GM20000 (cell line): Measurements from ENCODE around the gene KLHL29.

Source experiments
- DNase-seq: peaks from one replicate; pipeline ENCODE4 v3.0.0; 2012; ENCODE audit warnings: low spot score
- CTCF ChIP-seq: IDR thresholded peaks from 2 replicates; pipeline ENCODE4 v1.5.1; 2012; ENCODE audit warnings: mild to moderate bottlenecking, control low read depth; ENCODE audit errors: extremely low read depth, missing control alignments

The KLHL29 gene

GRCh38 chr2:23465936-23466335, 81.0 kb downstream of the KLHL29 start:
- no peak for DNase-seq

GRCh38 chr2:23467618-23468017, 82.6 kb downstream of the KLHL29 start:
- no peak for TF ChIP-seq CTCF
- DNase-seq: no peak

More at GRCh38 chr2:23465936-23466335, 81.0 kb downstream of the KLHL29 start:
- TF ChIP-seq CTCF: no peak

GRCh38 chr2:23468474-23469141, 83.6 kb downstream of the KLHL29 start:
- TF ChIP-seq CTCF: no peak
- DNase-seq: no peak

GRCh38 chr2:23469142-23469540, 84.2 kb downstream of the KLHL29 start:
- no peak for DNase-seq
- TF ChIP-seq CTCF: no peak

DNA sequence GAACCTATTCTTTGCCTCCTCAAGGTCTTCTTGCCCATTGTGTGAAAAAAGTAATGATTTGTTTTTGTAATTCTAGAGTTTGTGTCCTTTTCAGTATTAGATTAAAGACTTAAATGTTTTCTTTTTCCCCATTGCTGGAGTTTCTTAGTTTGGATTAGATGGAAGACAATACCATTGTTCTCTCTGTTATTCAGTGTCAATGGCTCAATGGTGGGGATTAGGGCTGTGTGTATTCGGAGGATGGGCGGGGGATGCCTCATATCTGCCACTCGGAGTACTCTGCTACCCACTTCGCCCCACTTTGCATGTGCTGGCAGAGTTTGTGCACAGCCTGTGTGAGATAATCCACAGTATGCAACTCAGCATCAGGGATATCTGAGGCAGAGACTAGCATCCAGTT, 90.1 kb downstream of the KLHL29 start:
- TF ChIP-seq CTCF: no peak
- no peak for DNase-seq

- DNase-seq: no peak
Observed at GRCh38 chr2:23475473-23475872, 90.5 kb downstream of the KLHL29 start.

DNA sequence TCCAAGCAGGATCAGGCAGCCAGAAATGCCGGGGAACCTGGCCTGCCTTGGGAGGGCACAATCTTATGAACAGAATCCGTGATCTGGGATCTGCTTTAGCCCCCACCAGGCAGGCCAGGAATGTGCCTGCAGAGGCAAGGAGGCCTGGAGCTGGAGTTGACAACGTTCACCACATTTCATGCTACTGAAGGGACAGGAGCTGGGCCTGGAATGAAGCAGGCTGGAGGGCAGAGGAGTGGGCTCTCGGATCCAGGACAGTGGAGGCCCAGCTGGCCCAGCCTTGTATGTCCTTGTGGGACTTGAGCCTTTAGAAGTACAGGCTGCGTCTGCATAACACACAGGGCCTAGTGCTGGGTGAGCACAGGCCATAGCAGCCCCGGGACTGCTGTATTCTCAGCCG, 91.8 kb downstream of the KLHL29 start:
- no peak for TF ChIP-seq CTCF
- DNase-seq: no peak

More at GRCh38 chr2:23475473-23475872, 90.5 kb downstream of the KLHL29 start:
- no peak for TF ChIP-seq CTCF
